Stimulated activated memory B cell treated with anti-CD40 and anti-IgM and Interleukin-4, amounts not matched to agents 10 μg/mL and 1 μg/mL and 100 μg/mL, for 72 hours (primary cell): ENCODE results near the gene PPP1R18.
"Not testable (repeated sequence)": the region's sequence is repeated elsewhere in the genome, so short reads cannot be mapped to it uniquely, and the experiment has no call there.

Experiments
- ATAC-seq: fragments of 150-1000 bp; cut with Tn5 transposase; 2 replicates; pipeline ENCODE4 v1.10.0; 2021
- H3K27ac Mint-ChIP-seq: one replicate; pipeline ENCODE4 v1.8.0; 2022; ENCODE audit warnings: mild to moderate bottlenecking, mixed read lengths
- H3K27me3 Mint-ChIP-seq: one replicate; pipeline ENCODE4 v1.8.0; 2022; ENCODE audit warnings: mixed read lengths
- H3K36me3 Mint-ChIP-seq: one replicate; pipeline ENCODE4 v1.8.0; 2022; ENCODE audit warnings: mixed read lengths
- H3K4me1 Mint-ChIP-seq: one replicate; pipeline ENCODE4 v1.8.0; 2022; ENCODE audit warnings: mixed read lengths
- H3K4me3 Mint-ChIP-seq: one replicate; pipeline ENCODE4 v1.8.0; 2022; ENCODE audit warnings: mild to moderate bottlenecking, moderate library complexity, mixed read lengths
- H3K9me3 Mint-ChIP-seq: one replicate; pipeline ENCODE4 v1.8.0; 2022; ENCODE audit warnings: mixed read lengths

PPP1R18 gene

DNA sequence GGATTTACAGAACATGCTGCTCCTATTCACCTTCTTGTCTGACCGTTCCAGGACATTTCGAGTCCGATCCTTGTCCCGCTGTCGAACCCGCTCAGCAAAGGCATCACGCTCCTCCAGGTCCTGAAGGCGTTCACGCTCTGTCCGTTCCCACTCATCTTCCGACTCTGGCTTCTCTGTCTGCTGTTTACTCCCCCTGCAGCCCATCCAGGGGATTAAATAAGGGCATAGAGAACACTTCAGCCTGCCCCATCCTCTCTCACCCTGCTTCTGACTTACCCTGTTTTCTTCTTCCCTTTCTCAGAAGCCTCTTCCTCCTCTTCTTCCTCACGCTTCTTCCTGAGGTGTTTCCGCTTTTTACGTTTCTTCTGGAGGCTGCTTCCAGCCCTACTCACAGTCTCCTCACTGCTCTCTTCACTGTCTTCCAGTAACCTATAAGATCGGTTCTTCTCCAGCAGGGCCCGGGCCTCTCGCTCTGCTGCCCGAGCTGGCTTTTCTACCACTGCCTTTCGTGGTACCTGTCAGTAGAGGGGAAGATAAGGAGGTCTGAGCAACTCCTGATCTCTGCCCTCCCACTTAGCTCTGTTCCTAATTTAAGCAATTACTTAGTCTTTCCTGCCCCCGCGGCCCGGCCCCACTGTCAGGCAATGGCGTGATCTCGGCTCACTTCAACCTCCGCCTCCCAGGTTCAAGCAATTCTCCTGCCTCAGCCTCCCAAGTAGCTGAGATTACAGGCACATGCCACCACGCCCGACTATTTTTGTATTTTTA, 15.5 kb downstream of the PPP1R18 start:
- ATAC-seq = no peak
- Mint-ChIP-seq H3K27me3 (no peaks in the 10 kb centered on the region), H3K4me3 (peak overlapping the region; percentile 89), H3K9me3 (no peaks in the 10 kb centered on the region), H3K27ac (peak overlapping the region; percentile 81), H3K4me1 (peaks cover 40% of the 10 kb centered on the region), H3K36me3 (peaks cover 34% of the 10 kb centered on the region)

DNA sequence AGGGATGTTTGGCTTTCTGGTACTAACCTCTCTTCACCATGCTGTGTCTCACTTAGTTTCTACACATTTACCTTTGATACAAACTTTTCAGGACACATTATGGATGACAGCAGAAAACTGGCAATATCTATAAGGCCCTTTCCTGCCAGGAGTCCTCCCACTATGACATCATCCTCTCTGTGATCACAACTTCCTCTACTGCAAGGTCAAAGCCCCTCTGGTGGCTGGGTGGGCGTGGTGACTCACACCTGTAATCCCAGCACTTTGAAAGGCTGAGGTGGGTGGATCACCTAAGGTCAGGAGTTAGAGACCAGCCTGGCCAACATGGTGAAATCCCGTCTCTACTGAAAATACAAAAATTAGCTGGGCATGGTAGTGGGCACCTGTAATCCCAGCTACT, 20.1 kb downstream of the PPP1R18 start:
- H3K36me3 Mint-ChIP-seq = peaks cover 67% of the 10 kb centered on the region
- not testable (repeated sequence) for H3K9me3 Mint-ChIP-seq, H3K4me3 Mint-ChIP-seq, H3K27me3 Mint-ChIP-seq, H3K27ac Mint-ChIP-seq, ATAC-seq
- peaks cover 19% of the 10 kb centered on the region for H3K4me1 Mint-ChIP-seq

DNA sequence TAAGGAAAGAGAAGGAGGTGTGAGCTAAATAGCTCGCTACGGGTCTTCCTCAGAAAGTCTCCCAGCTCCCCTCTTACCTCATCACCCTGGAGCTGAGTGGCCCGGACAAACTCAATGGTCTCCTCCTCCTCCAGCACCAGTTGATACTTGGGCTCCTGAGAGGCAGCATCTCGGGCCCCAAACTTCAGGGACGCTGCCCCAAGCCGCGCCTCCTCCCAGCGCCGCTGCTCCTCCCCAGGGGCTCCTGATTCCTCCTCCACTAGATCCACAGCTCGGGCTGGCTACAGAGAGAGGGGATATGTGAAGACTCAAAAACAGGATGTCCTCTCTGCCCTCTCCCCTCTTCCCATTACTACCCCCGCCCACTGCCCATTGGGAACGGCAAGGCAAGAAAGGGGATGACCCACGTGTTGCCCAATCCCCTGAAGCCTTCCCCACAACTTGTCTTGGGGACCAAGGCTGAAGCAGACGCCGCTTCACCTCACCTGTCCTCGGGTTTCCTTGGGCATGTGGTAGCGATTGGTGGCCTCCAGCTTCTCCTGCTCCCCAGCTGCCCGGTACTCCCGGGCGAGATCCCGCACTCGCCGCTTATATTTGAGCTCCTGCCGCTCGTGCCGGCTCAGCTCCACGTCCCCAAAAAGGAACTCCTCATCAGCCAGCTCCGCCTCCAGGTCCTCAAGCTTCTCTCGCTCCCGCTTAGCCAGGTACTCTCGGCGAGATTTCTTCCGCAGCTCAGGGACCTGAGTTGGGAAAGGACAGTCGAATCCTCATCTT, 21.3 kb downstream of the PPP1R18 start:
- peaks cover 62% of the 10 kb centered on the region for H3K36me3 Mint-ChIP-seq
- H3K4me1 Mint-ChIP-seq = peaks cover 8% of the 10 kb centered on the region
- no peak overlapping the region for H3K4me3 Mint-ChIP-seq
- H3K9me3 Mint-ChIP-seq = no peaks in the 10 kb centered on the region
- ATAC-seq = no peak
- H3K27ac Mint-ChIP-seq = no peak overlapping the region
- H3K27me3 Mint-ChIP-seq = no peaks in the 10 kb centered on the region

DNA sequence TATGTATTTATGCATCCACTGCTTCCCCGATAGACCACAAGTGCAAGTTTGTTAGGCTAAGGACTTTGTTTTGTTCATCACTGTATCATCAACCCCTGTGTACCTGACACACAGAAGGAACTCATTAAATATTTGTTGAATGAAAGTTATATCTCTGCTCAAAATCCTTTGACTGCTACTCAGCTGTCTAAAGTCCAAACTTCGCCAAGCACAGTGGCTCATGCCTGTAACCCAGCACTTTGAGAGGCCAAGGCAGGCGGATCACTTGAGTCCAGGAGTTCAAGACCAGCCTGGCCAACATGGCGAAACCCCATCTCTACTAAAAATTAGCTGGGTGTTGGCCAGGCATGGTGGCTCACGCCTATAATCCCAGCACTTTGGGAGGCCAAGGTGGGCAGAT, 28.5 kb downstream of the PPP1R18 start:
- H3K4me1 Mint-ChIP-seq, H3K27me3 Mint-ChIP-seq, ATAC-seq, H3K4me3 Mint-ChIP-seq, H3K9me3 Mint-ChIP-seq, H3K27ac Mint-ChIP-seq: not testable (repeated sequence)
- H3K36me3 Mint-ChIP-seq = peaks cover 78% of the 10 kb centered on the region

DNA sequence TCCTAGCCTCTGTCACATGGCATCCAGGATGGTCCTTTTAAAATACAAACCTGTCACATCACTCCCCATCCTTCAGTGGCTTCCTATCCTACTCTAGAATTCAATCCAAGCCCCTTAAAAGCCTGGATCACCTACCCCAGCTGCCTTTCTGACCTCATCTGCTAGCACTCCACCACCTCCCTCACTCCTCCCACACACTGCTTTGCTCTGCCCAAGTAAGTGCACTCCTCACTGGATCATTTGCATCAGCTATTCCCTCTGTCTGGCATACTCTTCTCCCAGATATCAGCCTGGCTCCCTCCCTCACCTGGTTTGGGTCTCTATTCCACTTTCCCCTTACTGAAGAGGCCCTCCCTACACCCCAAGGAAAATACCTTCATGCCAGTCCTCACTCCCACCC, 29.0 kb downstream of the PPP1R18 start:
- Mint-ChIP-seq H3K27ac (no peak overlapping the region), H3K9me3 (no peaks in the 10 kb centered on the region), H3K4me3 (no peak overlapping the region), H3K27me3 (no peaks in the 10 kb centered on the region), H3K36me3 (peaks cover 78% of the 10 kb centered on the region), H3K4me1 (no peaks in the 10 kb centered on the region)
- ATAC-seq = no peak

DNA sequence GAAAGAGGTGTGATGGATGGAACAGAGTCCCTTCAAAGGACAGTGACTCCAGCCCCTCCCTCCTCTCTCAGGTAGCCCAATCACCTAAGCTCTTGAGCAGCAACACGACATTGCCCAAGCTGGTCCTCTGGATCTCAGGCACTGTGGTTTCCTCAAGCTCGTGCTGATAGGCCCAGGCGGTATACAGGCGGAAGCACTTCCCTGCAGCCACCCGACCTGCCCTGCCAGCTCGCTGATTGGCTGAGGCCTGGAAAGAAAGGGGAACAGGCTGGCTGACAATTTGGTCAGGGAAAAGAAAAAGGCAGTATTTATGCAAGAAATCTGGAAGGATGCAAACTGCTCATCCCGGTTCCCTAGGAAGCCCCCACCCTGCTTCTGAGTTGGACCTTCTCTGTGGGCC, 29.9 kb downstream of the PPP1R18 start:
- Mint-ChIP-seq H3K27me3 (no peaks in the 10 kb centered on the region), H3K27ac (no peak overlapping the region), H3K4me1 (no peaks in the 10 kb centered on the region), H3K36me3 (peaks cover 76% of the 10 kb centered on the region), H3K9me3 (no peaks in the 10 kb centered on the region), H3K4me3 (no peak overlapping the region)
- no peak for ATAC-seq

DNA sequence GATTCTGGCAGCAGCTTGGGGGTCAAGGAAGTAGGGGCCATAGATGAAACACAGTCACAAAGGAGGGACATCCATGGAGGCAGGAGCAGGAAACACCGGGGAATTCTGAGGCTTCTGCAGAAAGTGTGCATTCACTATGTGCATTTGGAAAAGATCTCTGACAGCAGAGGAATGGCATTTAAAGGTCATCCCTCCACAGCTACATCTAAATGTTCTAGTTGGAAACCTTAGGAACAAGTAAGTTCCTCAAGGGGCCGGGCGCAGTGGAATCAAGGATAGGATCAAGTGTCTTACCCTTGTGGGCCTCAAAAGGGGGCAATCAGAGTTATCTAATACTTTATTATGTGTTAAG, 30.7 kb downstream of the PPP1R18 start:
- Mint-ChIP-seq H3K4me1 (peaks cover 8% of the 10 kb centered on the region), H3K27ac (no peak overlapping the region), H3K36me3 (peaks cover 79% of the 10 kb centered on the region), H3K9me3 (no peaks in the 10 kb centered on the region), H3K4me3 (no peak overlapping the region), H3K27me3 (no peaks in the 10 kb centered on the region)
- ATAC-seq = no peak

DNA sequence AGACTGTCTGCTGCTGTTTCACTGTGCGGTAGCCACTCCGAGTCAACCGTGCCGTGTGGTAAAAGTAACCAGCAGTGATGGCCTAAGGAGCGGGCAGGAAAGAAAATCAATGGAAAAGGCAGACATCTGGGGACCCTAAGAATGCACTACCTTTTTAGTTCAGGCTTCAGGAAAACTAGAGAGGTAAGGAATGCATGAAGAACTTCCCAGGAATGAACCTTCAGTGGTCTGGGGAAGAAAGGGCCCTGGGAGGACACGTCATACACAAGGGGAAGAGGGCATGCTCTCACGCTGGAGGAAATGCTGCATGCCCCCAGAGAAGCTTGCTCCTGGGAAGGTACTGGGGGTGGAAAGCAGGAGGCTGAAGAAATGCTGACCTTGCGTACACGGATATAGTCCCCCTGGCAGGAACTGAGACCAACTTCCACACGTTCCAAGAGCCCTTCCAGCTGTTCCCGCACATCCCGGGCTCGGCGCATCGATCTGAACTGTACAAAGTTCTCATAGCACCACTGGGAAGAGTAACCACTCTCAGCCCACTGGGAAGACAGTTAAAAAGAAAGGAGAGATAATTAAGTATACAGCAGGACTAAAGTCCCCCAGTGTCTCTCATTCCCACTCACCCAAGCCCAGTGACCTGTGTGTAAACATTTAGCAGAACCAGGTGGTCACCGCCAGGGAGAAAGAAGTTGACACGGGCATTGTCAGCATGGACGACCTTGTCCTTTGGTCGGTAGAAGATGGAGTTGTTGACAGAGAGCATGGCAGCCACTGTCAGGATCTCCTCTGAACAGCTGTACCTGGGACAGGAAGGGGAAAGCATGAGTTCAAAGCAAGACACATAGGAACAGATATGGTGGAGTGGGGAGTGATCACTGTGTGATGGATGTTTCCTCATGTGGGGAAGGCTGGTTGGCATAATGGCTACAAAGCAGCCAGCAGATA, 31.4 kb downstream of the PPP1R18 start:
- ATAC-seq = no peak
- no peak overlapping the region for H3K4me3 Mint-ChIP-seq
- H3K4me1 Mint-ChIP-seq = peaks cover 8% of the 10 kb centered on the region
- no peak overlapping the region for H3K27ac Mint-ChIP-seq
- peaks cover 74% of the 10 kb centered on the region for H3K36me3 Mint-ChIP-seq
- H3K9me3 Mint-ChIP-seq = no peaks in the 10 kb centered on the region
- no peaks in the 10 kb centered on the region for H3K27me3 Mint-ChIP-seq

DNA sequence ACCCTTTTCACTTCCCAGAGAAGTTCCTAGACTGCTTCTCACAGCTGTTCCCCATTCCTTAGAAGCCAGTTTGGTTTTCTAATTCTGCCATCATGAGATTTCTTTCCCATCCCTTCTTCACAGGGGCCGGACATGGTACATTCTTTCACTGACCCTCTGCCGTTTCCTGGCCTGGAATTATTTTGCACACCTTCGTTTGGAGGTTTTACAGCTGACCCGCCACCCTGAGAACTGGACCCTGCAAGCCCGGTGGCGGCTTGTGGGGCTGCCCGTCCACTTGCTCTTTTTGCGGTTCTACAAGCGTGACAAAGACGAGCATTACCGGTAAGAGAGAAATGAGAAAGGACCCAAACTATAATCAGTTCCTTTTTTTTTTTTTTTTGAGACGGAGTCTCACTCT, 35.3 kb downstream of the PPP1R18 start:
- Mint-ChIP-seq H3K27ac (peak overlapping the region; percentile 90), H3K27me3 (no peaks in the 10 kb centered on the region), H3K9me3 (no peaks in the 10 kb centered on the region), H3K4me1 (peaks cover 19% of the 10 kb centered on the region), H3K4me3 (peak overlapping the region; percentile 50), H3K36me3 (peaks cover 39% of the 10 kb centered on the region)
- peak; percentile 34 for ATAC-seq

DNA sequence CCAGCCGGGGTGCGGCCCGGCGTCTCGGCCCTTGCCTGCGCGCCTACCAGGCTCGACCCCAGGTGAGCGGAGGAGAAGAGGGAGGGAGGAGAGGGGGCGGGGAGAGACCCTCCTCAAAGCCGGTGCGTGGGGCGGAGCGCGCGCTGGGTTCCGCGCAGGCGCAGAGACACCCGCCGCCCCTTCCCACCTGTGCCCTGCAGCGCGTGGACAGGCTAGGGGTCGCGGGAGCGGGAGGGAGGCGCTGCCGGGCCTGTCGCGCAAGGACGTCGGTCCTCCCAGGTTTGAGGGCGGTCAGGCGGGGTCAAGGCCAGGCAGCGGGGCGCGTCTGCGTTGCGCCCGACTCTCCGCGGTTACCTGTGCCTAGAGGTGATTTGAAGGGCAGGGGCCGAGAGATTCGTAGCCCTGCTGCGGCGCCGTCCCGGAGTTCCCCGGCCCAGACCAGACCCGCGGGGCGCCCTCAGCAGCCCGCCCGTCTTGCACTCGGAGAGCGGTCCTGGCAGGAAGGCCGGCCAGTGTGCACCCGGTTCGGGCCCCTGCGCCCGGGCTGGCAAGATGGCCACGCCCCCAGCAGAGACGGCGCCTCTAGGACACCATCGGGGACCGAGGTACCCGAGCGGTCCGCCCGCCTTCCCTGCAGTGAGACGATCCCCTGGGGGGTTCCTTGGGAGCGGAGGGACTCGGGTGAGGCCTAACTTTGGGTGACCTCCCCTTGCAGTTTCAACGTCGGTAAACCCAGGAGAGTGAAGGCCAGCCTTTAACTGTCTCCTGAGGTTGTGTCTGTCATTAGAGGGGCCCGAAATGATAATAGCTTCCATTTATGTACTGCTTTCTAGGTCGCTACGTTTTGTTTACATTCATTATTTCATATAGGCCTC, 39.0 kb downstream of the PPP1R18 start:
- ATAC-seq = peak; percentile 88
- Mint-ChIP-seq H3K27me3 (no peaks in the 10 kb centered on the region), H3K36me3 (peaks cover 40% of the 10 kb centered on the region), H3K9me3 (no peaks in the 10 kb centered on the region), H3K27ac (peak overlapping the region; percentile 90), H3K4me3 (peak overlapping the region; percentile 91), H3K4me1 (peaks cover 38% of the 10 kb centered on the region)

DNA sequence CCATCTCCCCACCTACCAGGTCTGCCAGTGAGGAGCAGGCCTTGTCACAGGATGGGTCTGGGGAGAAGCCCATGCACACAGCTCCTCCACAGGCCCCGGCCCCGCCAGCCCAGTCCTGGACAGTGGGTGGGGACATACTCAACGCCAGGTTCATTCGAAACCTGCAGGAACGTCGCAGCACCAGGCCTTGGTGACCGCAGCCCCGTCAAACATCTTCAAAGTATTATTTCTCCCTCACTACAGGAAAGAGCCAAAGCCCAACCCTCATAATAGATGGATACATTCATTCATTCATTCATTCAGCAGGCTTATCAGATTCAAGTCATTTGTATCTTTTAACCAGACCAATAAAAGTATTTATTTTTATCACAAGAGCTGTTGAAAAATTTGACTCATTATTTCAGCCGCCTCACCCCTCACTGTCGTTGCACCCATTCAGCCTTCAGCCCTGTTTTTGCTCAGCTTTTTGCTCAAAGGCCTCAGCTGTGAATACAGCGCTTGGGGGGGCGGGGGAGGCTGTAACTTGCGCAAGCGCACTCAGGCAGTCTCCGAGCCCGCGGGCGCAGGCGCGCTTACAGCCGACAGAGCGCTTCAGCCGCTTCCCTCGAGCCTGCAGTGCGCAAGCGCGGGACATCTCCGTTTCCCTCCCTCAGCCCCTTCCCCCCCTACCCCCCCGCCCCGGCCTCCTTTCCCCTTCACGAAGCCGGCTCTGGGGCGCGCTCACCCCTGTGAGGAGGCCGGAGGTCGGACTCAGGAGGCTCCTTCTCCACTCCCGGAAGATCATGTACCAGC, 39.8 kb downstream of the PPP1R18 start, which contains the start of gene C6orf136:
Gene C6orf136, plus strand, starts transcription at position 684 of the 792 bp plus-strand sequence. Its CDS starts 99 bp downstream, at position 783.
- H3K36me3 Mint-ChIP-seq = peaks cover 37% of the 10 kb centered on the region
- no peaks in the 10 kb centered on the region for H3K27me3 Mint-ChIP-seq
- peaks cover 38% of the 10 kb centered on the region for H3K4me1 Mint-ChIP-seq
- peak within 1 kb of the TSS; percentile 90 for H3K27ac Mint-ChIP-seq
- peak; percentile 86 for ATAC-seq
- H3K9me3 Mint-ChIP-seq = no peaks in the 10 kb centered on the region
- H3K4me3 Mint-ChIP-seq = peak within 1 kb of the TSS; percentile 91

DNA sequence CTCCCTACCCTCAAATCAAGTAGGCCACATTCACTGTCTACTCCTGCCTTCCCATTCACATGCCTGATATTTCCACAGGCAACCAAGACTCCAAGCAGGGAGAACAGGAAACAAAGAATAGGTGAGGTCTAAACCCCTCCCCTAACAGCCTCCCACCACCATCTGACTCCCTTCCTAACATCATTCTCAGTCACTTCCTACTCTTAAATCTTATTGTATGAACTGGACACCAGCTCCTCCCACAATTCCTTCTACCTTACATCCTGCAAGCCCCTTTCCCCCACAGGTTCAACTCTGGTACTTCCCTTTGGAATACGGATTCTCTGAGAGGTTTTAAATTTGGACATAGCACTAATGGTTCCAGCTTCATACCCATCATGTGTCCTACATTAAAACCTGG, 40.5 kb downstream of the PPP1R18 start:
- ATAC-seq = no peak
- no peak overlapping the region for H3K4me3 Mint-ChIP-seq
- H3K9me3 Mint-ChIP-seq = no peaks in the 10 kb centered on the region
- H3K27me3 Mint-ChIP-seq = no peaks in the 10 kb centered on the region
- peak overlapping the region; percentile 90 for H3K27ac Mint-ChIP-seq
- peaks cover 36% of the 10 kb centered on the region for H3K36me3 Mint-ChIP-seq
- peaks cover 33% of the 10 kb centered on the region for H3K4me1 Mint-ChIP-seq

DNA sequence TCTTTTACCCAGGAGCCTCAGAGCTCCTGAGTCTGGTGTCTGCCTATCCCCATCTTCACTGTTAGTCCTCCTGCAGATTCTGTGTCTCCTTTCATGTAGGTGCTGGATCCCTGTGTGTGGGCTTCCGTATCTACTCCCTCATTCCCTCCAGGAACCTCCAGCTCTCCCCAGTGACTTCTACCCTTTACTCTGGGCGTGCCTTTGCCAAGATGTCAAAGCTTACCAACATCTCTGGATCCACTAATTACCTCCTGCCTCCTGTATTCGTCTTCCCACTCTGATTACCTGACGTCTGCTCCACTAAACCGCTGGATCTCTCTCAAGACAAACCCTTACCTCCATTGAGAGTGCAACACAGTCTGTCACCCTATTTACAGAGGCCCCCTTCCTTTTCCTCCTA, 41.7 kb downstream of the PPP1R18 start:
- Mint-ChIP-seq H3K27ac (peak overlapping the region; percentile 90), H3K4me3 (no peak overlapping the region), H3K4me1 (peaks cover 30% of the 10 kb centered on the region), H3K9me3 (no peaks in the 10 kb centered on the region), H3K36me3 (peaks cover 36% of the 10 kb centered on the region), H3K27me3 (no peaks in the 10 kb centered on the region)
- ATAC-seq = no peak

DNA sequence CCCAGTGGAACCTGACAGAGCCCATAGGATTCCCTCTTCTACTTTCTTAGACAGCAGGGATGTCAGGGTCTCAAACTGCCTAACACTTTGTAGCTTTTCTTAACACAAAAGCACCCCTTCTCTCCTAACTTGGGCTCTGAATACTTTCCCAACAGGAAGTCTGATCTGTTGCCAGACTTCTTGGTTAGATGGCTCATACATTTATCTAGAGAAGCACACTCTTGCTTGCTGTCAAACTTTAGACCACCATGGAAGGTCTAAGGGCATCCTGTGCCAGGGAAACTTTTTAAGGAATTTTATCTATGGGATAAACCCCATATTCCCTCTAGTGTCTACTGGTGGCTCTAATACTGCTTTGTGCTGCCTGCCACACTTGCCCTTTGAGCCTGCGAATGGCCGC, 42.8 kb downstream of the PPP1R18 start:
- H3K36me3 Mint-ChIP-seq = peaks cover 36% of the 10 kb centered on the region
- H3K27me3 Mint-ChIP-seq = no peaks in the 10 kb centered on the region
- H3K27ac Mint-ChIP-seq = no peak overlapping the region
- no peak overlapping the region for H3K4me3 Mint-ChIP-seq
- H3K4me1 Mint-ChIP-seq = peaks cover 30% of the 10 kb centered on the region
- H3K9me3 Mint-ChIP-seq = no peaks in the 10 kb centered on the region
- ATAC-seq = no peak
